Retina (tissue), 1 donor: Measurements from ENCODE around the gene SKIC2.
A peak's percentile ranks its signal among the peaks of the same experiment; 100 is the strongest.

ENCODE experiments used
- DNase-seq: peaks from one replicate; pipeline ENCODE4 v3.0.0-alpha.2; 2016

Gene SKIC2

GRCh38 chr6:31945507-31946369 is 13.2 kb upstream of the SKIC2 start, which contains the start of gene CFB:
Gene CFB (plus strand): TSS chr6:31946095. CDS start chr6:31946222, 127 bp downstream.
- no peak for DNase-seq

- DNase-seq, result no peak
Measured at GRCh38 chr6:31946370-31946885, 12.5 kb upstream of the SKIC2 start.

DNA sequence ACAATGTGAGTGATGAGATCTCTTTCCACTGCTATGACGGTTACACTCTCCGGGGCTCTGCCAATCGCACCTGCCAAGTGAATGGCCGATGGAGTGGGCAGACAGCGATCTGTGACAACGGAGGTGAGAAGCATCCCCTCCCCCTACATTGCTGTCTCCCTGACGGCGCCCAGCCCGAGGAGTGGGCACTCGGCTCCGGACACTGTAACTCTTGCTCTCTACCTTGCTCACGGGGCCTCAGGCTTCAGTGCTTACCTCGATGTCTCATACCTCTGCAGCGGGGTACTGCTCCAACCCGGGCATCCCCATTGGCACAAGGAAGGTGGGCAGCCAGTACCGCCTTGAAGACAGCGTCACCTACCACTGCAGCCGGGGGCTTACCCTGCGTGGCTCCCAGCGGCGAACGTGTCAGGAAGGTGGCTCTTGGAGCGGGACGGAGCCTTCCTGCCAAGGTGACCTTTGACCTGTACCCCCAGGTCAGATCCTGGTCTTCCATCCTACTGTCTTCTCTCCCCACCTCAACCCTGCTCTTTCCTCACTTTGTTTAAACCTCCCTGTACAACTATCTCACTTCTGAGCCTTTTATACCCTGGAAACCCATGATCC is 11.8 kb upstream of the SKIC2 start:
- DNase-seq, result no peak

- no peak for DNase-seq
Measured at GRCh38 chr6:31947864-31948263, 11.1 kb upstream of the SKIC2 start.

- no peak for DNase-seq
Measured at GRCh38 chr6:31948306-31948705, 10.7 kb upstream of the SKIC2 start.

DNA sequence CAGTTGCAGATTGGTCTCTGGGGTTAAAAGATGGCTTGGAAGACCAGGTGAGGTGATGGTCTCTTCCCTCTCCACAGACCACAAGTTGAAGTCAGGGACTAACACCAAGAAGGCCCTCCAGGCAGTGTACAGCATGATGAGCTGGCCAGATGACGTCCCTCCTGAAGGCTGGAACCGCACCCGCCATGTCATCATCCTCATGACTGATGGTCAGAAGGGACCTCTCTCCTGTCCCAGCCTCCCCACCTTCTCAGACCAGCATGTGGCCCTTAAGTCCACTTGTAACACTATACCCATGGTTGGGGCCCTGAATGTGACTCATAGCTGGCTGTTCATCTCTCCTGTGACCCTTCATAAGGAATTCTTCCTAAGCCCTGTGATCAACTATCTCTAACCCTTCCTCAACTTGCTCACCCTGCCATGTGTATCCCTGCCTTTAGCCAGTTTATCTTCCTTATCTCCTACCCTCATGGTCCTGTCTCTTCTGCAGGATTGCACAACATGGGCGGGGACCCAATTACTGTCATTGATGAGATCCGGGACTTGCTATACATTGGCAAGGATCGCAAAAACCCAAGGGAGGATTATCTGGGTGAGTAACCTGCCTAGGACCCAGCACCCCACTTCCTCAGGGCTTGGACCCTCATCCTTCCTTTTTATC is 10.1 kb upstream of the SKIC2 start:
- no peak for DNase-seq

- no peak for DNase-seq
Measured at GRCh38 chr6:31949926-31950548, 8.9 kb upstream of the SKIC2 start.

- peak; percentile 57 for DNase-seq
Measured at GRCh38 chr6:31952140-31952805, 6.7 kb upstream of the SKIC2 start.

DNA sequence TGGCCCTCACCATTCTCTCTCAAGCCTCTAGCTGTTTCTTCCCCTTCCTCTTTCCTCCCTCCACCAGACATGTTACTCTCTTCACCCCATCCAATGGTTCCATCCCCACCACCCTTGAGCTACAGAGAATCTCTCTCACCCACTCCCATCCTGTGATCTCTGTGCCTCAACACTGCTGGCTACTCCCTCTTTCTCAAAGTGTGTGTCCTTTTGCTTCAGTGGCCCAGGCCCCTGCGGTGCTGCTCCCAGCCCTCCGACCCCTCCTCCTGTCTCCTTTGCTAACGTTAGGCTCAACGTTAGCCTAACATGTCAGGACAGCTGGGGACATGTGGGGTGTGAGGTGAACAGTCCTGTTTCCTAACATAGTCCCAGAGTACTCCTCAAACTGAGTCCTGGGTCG is 6.1 kb upstream of the SKIC2 start:
- DNase-seq, result no peak

DNA sequence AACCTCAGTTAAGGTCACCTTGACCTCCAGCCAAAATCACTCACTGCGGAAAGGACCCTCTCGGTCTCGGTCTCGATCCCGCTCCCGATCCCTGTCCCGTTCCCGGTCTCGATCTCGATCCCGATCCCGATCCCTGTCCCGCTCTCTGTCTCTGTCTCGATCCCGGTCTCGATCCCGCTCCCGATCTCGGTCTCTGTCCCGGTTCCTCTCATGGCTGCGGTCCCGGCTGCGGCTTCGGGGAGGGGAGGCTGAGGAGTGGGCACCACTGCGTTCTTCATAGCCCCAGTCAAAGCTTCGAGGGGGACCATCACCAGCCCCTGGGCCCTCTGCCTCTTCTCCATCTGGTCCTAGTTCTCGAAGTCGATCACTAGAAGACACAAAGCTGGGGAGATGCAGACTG is 4.5 kb upstream of the SKIC2 start:
- DNase-seq, result no peak

- DNase-seq, result no peak
Measured at GRCh38 chr6:31956796-31957195, 2.2 kb upstream of the SKIC2 start.

DNA sequence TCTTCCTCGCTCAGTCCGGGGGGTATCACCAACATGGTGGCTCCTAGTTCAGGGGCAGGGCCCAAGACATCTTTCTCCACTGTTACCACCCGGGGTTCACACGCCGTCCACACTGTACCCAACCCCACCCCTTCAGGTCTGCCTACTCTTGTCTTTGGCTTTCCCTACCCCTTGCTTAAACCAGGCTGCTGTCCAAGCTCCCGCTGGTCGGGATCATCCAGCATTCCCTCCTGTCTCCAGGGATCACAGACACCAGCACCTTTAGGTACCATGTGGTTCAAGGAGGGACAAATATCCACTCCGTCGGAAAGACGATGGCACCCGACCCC is 599 bp upstream of the SKIC2 start:
- DNase-seq, result no peak

DNA sequence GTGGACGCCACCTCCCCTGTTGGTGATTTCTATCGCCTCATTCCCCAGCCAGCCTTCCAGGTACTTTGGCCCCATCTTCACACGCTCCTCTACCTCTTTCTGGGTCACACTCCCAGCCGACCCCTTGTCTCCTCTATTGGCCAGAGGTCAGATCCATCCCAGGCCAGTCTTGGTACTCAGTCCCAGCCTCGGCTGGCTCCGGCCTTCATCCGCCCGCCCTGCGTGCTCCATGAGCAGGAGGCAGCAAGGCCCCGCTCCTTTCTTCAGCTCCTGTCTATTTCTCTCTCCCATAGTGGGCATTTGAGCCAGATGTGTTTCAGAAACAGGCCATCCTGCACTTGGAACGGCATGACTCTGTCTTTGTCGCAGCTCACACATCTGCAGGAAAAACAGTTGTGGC is 2.6 kb downstream of the SKIC2 start:
- DNase-seq, result no peak

DNA sequence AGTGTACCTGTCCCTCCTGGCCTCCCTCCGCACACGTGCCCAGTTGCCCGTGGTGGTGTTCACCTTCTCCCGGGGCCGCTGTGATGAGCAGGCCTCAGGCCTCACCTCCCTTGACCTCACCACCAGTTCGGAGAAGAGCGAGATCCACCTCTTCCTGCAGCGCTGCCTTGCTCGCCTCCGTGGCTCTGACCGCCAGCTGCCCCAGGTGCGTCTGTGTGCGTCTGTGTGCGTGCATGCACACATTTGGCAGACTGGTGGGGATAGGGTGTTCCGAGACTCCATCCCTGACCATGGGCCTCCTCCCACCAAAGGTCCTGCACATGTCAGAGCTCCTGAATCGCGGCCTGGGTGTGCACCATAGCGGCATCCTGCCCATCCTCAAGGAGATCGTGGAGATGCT is 4.9 kb downstream of the SKIC2 start:
- no peak for DNase-seq

GRCh38 chr6:31965700-31966099 is 6.7 kb downstream of the SKIC2 start:
- no peak for DNase-seq

DNA sequence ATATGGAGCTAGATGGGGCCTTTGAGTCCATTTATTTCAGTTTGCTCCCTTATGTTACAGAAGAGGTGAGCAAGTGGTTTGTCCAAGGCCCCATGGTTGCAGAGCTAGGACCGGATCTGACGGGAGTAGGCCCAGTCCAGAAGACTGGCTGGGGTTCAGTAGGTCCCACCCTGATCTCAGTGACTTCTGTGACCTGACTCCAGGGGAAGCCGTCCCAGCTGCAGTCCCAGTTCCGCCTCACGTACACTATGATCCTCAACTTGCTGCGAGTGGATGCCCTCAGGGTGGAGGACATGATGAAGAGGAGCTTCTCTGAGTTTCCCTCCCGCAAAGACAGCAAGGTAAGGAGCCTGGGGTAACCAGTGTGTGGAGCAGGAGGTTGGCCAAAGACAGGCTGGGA is 7.5 kb downstream of the SKIC2 start:
- no peak for DNase-seq

DNA sequence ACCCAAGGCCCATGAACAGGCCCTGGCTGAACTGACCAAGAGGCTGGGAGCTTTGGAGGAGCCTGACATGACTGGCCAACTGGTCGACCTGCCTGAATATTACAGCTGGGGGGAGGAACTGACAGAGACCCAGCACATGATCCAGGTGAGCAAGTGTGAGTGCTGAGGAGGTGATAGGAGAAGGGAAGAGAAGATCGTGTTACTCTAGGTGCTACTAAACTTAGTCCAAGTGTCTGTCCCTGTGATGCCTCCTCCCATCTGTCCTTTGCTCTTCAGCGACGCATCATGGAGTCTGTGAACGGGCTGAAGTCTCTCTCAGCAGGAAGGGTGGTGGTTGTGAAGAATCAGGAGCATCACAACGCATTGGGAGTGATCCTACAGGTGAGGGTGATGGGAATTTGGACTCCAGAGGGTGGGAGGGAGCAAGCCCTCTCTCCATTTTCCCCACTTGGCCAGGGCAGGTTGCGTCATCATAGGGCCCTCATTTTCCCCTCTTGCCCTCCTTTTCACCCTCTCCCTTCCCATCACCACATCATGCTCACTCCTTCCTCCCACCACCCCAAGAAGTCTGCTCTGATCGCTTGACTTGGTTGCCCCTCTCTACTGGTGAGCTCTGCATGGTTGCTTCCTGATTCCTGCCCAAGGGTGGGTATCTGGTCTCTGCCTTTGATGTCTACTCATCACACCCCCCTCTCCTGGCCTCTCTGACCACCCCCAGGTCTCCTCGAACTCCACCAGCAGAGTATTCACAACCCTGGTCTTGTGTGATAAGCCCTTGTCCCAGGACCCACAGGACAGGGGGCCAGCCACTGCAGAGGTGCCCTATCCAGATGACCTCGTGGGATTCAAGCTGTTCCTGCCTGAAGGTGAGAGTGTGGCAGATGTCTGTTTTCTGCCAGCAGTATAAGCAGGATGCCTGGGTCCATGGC is 8.3 kb downstream of the SKIC2 start:
- no peak for DNase-seq

DNA sequence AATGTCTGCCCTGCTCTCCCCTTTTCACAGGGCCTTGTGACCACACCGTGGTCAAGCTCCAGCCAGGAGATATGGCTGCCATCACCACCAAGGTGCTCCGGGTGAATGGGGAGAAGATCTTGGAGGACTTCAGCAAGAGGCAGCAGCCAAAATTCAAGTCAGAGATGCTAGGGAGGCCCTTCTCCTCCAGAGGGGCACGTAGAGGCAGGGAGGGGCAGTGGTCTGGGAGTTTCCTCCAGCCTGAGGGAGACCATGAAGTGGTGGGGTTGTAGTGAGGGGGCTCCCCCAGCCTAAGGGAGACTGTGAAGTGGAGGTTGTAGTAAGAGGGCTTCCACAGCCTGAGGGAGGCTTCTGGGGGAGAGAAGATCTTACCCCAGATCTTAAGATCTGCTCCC is 8.9 kb downstream of the SKIC2 start:
- no peak for DNase-seq

DNA sequence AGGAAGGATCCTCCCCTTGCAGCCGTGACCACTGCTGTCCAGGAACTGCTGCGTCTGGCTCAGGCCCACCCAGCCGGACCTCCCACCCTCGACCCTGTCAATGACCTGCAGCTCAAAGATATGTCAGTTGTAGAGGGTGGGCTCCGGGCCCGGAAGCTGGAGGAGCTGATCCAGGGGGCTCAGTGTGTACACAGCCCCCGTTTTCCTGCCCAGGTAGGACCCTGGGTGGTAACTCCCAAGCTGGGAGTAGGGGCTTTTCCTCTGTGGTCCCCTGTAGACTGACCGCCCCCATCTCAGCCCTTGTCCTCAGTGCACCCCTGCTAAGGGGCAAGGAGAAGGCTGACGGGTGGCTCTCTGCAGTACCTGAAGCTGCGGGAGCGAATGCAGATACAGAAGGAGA is 9.4 kb downstream of the SKIC2 start:
- DNase-seq, result no peak

GRCh38 chr6:31968791-31969711 is 10.1 kb downstream of the SKIC2 start:
- no peak for DNase-seq
